Measurements from ENCODE around the gene ICA1L.

DNA sequence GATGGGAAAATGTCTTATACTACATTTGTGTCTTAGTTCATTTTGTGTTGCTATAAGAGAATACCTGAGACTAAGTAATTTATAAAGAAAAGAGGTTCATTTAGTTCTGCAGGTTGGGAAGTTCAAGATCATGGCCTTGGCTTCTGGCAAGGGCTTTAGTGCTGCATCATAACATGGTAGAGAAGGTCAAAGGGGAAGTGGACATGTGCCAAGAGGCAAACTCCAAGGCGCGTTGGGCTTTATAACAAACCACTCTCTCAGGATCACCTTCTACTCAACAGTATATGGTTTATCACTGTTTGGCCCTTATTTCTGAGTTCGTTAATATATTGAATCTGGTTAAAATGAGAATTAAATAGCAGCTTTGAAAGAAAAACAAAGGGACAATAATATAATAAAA lies 58.2 kb downstream of the ICA1L start:
- TF ChIP-seq POLR2AphosphoS5 (IDR thresholded peaks at IDR 0.05; ENCODE audit: low read depth, low read length) = no peak
- no peak for TF ChIP-seq POLR2A (IDR thresholded peaks at IDR 0.05; ENCODE audit: low read depth, low read length)

Measured in GM12891 (cell line).